Astrocyte (in vitro differentiated cells and primary cell): ENCODE results near the gene APBB1IP. TPM values are rescaled to one million over a fixed set of nuclear protein-coding genes. Genes with fewer than 3 reads are reported as not detected.

Experiments used
- DNase-seq: peaks from one replicate; pipeline ENCODE4 v3.0.0-alpha.2; 2010; ENCODE audit warnings: low read depth
- FAIRE-seq: peaks from 2 replicates; lab custom pipeline; 2011; peaks lifted over from hg19 to GRCh38; lab: Jason Lieb, UNC
- H2AFZ ChIP-seq: 2 replicates; pipeline ENCODE4 v1.6.0; 2012; ENCODE audit warnings: low read depth, low read length, inconsistent platforms
- H3K27ac ChIP-seq: 2 replicates; pipeline ENCODE4 v1.5.1; 2011; ENCODE audit warnings: low read depth, low read length, inconsistent platforms
- H3K27me3 ChIP-seq: 2 replicates; pipeline ENCODE4 v1.6.0; 2011; ENCODE audit warnings: low read length, inconsistent platforms; ENCODE audit not compliant: insufficient read depth
- H3K36me3 ChIP-seq: 2 replicates; pipeline ENCODE4 v1.5.1; 2011; ENCODE audit warnings: low read length, inconsistent platforms; ENCODE audit not compliant: insufficient read depth
- H3K4me1 ChIP-seq: 2 replicates; pipeline ENCODE4 v1.5.1; 2011; ENCODE audit warnings: low read length, inconsistent platforms; ENCODE audit not compliant: insufficient read depth
- H3K4me2 ChIP-seq: 2 replicates; pipeline ENCODE4 v1.6.0; 2012; ENCODE audit warnings: low read length, inconsistent platforms
- H3K4me3 ChIP-seq: 2 replicates; pipeline ENCODE4 v1.5.1; 2011; ENCODE audit warnings: low read depth, mild to moderate bottlenecking, low read length, inconsistent platforms; ENCODE audit not compliant: insufficient read depth
- H3K79me2 ChIP-seq: 2 replicates; pipeline ENCODE4 v1.6.0; 2012; ENCODE audit warnings: mild to moderate bottlenecking, low read length, inconsistent platforms; ENCODE audit not compliant: insufficient read depth
- H3K9ac ChIP-seq: 2 replicates; pipeline ENCODE4 v1.6.0; 2012; ENCODE audit warnings: mild to moderate bottlenecking, low read length, inconsistent platforms
- H3K9me3 ChIP-seq: 2 replicates; pipeline ENCODE4 v1.5.1; 2012; ENCODE audit warnings: low read depth, mild to moderate bottlenecking, low read length, inconsistent platforms; ENCODE audit not compliant: insufficient read depth
- H4K20me1 ChIP-seq: 2 replicates; pipeline ENCODE4 v1.6.0; 2012; ENCODE audit warnings: low read length, inconsistent platforms; ENCODE audit not compliant: insufficient read depth
- H3K27ac Mint-ChIP-seq: one replicate; pipeline ENCODE4 v1.8.0; 2021; ENCODE audit warnings: mild to moderate bottlenecking, mixed read lengths; ENCODE audit not compliant: unreplicated experiment
- H3K27me3 Mint-ChIP-seq: one replicate; pipeline ENCODE4 v1.8.0; 2021; ENCODE audit warnings: low read depth, mixed read lengths; ENCODE audit not compliant: unreplicated experiment
- H3K36me3 Mint-ChIP-seq: one replicate; pipeline ENCODE4 v1.8.0; 2021; ENCODE audit warnings: low read depth, mixed read lengths; ENCODE audit not compliant: unreplicated experiment
- H3K4me1 Mint-ChIP-seq: one replicate; pipeline ENCODE4 v1.8.0; 2021; ENCODE audit warnings: low read depth, mixed read lengths; ENCODE audit not compliant: unreplicated experiment
- H3K4me3 Mint-ChIP-seq: one replicate; pipeline ENCODE4 v1.8.0; 2021; ENCODE audit warnings: mild to moderate bottlenecking, moderate library complexity, mixed read lengths; ENCODE audit not compliant: unreplicated experiment
- H3K9me3 Mint-ChIP-seq: one replicate; pipeline ENCODE4 v1.8.0; 2021; ENCODE audit warnings: mild to moderate bottlenecking, mixed read lengths; ENCODE audit not compliant: unreplicated experiment
- CTCF ChIP-seq: IDR thresholded peaks from 2 replicates; pipeline ENCODE4 v1.5.1; 2011; ENCODE audit warnings: low read depth, mild to moderate bottlenecking, inconsistent platforms, low read length, moderate library complexity; ENCODE audit not compliant: insufficient read depth
- EZH2 ChIP-seq: IDR thresholded peaks from 2 replicates; pipeline ENCODE4 v1.6.1; 2012; ENCODE audit warnings: mild to moderate bottlenecking, low read length, inconsistent platforms; ENCODE audit not compliant: insufficient read depth
- total RNA-seq: library from RNA; stranded (reverse); gene quantifications from 2 replicates; pipeline ENCODE4 v1.2.1, GENCODE V29; 2021

APBB1IP gene
- total RNA-seq, 1 donor from 2014 or later, result 0.23 TPM

GRCh38 chr10:26516540-26517101 lies 78.5 kb downstream of the APBB1IP start:
- Mint-ChIP-seq H3K4me1 (no peaks in the 10 kb centered on the region), H3K36me3 (no peaks in the 10 kb centered on the region), H3K4me3 (no peak overlapping the region), H3K27ac (no peak overlapping the region), H3K27me3 (no peaks in the 10 kb centered on the region), H3K9me3 (peaks cover 18% of the 10 kb centered on the region)
- H3K79me2 ChIP-seq, result no peaks in the 10 kb centered on the region
- no peaks in the 10 kb centered on the region for H4K20me1 ChIP-seq
- H3K4me2 ChIP-seq, result peak overlapping the region; percentile 41
- no peak overlapping the region for H3K27ac ChIP-seq
- H3K36me3 ChIP-seq, result no peaks in the 10 kb centered on the region
- no peaks in the 10 kb centered on the region for H3K27me3 ChIP-seq
- H2AFZ ChIP-seq, result no peak overlapping the region
- H3K4me3 ChIP-seq, result no peak overlapping the region
- no peaks in the 10 kb centered on the region for H3K9me3 ChIP-seq
- TF ChIP-seq CTCF, result no peak
- TF ChIP-seq EZH2, result no peak
- H3K4me1 ChIP-seq, result no peaks in the 10 kb centered on the region
- no peak for FAIRE-seq
- DNase-seq, result peak; percentile 17
- H3K9ac ChIP-seq, result no peak overlapping the region

DNA sequence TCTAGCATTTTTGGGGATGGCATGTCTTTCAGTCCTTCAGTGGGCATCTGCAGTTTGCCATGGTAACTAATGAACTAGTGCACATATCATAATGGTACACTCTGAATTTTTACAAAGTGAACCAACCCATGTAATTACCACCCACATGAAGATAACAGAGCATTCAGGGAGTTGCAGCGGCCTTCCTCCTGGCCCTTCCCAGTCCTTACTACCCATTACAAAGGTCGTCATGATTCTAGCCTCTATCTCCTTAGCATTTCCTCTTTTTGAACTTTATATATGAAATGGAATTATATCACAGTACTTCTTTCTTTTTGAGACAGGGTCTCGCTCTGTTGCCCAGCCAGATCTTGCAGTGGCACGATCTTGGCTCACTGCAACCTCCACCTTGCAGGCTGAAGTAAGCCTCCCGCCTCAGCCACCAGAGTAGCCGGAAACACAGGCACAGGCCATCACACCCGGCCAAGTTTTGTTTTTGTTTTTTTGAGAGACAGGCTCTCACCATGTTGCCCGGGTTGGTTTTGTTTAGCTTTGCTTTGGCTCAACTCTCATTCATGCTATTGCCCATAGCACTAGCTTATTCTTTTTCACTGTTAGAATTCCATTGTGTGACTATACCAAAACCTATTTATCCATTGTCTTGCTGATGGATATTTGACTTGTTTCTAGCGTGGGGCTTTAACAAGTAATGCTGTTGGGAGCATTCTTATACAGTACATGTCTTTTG lies 79.2 kb downstream of the APBB1IP start:
- no peak for TF ChIP-seq CTCF
- TF ChIP-seq EZH2, result no peak
- Mint-ChIP-seq H3K27ac (no peak overlapping the region), H3K27me3 (no peaks in the 10 kb centered on the region), H3K36me3 (no peaks in the 10 kb centered on the region), H3K4me1 (no peaks in the 10 kb centered on the region), H3K4me3 (no peak overlapping the region), H3K9me3 (peaks cover 18% of the 10 kb centered on the region)
- Histone ChIP-seq H3K79me2 (no peaks in the 10 kb centered on the region), H4K20me1 (no peaks in the 10 kb centered on the region), H3K9me3 (no peaks in the 10 kb centered on the region), H3K27me3 (no peaks in the 10 kb centered on the region), H3K4me2 (peak overlapping the region; percentile 41), H3K36me3 (no peaks in the 10 kb centered on the region), H3K4me3 (no peak overlapping the region), H3K27ac (no peak overlapping the region), H3K4me1 (no peaks in the 10 kb centered on the region), H3K9ac (no peak overlapping the region), H2AFZ (no peak overlapping the region)
- FAIRE-seq, result no peak
- DNase-seq, result no peak

GRCh38 chr10:26519803-26520202 lies 81.7 kb downstream of the APBB1IP start:
- no peak for TF ChIP-seq EZH2
- TF ChIP-seq CTCF, result no peak
- no peak for FAIRE-seq
- Histone ChIP-seq H3K4me3 (no peak overlapping the region), H4K20me1 (no peaks in the 10 kb centered on the region), H3K27ac (no peak overlapping the region), H3K36me3 (no peaks in the 10 kb centered on the region), H3K9me3 (no peaks in the 10 kb centered on the region), H3K9ac (no peak overlapping the region), H3K4me1 (no peaks in the 10 kb centered on the region), H3K79me2 (no peaks in the 10 kb centered on the region), H2AFZ (no peak overlapping the region), H3K27me3 (no peaks in the 10 kb centered on the region), H3K4me2 (no peak overlapping the region)
- no peak for DNase-seq
- Mint-ChIP-seq H3K27me3 (no peaks in the 10 kb centered on the region), H3K4me3 (no peak overlapping the region), H3K36me3 (no peaks in the 10 kb centered on the region), H3K4me1 (peaks cover 8% of the 10 kb centered on the region), H3K27ac (no peak overlapping the region), H3K9me3 (peaks cover 7% of the 10 kb centered on the region)
